Stimulated activated CD4-positive, alpha-beta T cell treated with anti-CD3 and anti-CD28 coated beads, Interleukin-2, amount 100 ng/mL, for 4 hours (primary cell): ENCODE results near the gene SLC15A4.
"Not testable (repeated sequence)": the region's sequence is repeated elsewhere in the genome, so short reads cannot be mapped to it uniquely, and the experiment has no call there.

Experiments
- DNase-seq: peaks from one replicate; pipeline ENCODE4 v3.0.0-alpha.2; 2020; ENCODE audit warnings: low read depth

The SLC15A4 gene

DNA sequence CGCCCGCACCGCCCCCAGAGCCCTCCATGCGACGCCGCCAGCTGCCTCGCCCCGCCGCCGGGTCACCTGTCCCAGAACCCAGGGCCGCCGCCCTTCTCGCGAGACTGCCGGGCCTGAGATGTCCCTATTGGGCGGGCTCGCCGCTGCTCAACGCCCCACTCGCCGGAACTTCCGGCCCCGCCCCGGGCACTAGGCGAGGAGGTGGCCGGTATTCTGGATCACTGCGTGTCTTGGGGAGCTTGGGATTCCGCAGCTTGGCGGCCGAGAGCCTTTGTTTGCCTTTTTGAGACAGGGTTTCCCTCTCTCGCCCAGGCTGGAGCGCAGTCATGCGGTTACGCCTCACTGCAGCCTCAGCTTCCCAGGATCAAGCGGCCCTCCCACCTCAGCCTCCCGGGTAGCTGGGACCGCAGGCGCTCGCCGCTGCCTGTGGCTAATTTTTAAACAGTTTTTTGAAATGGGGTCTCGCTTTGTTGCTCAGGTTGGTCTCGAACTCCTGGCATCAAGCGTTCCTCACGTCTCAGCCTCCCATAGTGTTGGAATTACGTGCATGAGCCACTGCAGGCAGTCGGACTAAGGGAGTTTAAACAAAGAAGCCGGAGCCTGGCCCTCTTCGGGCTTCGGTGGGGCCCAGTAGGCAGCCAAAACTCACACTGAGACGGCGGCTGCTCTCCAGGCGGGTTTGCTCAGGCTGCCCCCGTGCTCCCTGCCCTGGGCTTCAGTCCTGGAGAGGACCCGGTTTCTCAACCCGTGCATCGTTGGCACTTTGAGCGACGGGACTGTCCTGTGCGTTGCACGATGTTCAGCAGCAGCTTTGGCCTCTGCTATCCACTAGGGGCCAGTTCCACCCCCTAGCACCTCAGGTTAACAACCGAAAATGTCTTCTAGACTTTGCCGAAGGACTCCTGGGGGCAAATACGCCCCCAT is at the start of gene SLC15A4:
Gene SLC15A4, minus strand, starts transcription at position 43 of the 924 bp plus-strand sequence. Its CDS starts 15 bp downstream, at position 28.
- peak; percentile 84 for DNase-seq

DNA sequence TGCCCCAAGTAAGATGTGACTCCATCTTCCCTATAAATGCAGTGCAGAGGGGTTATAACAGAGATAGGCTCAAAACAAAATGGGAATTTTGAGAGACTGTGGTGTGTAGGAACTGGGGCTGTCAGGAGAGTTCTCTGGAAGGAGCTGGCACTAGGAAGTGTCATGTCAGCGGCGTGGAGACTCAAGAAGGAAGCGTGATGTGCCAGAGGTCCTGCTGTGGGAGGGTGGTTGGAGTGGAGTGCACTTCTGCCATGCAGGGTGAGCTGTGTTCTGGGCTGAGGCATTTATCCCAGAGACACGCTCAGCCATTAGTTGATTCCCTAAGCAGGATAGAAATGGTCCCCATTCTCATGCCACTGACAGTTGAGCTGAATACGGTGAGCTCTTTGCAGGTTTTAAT is 48.5 kb upstream of the SLC15A4 start:
- DNase-seq: no peak

DNA sequence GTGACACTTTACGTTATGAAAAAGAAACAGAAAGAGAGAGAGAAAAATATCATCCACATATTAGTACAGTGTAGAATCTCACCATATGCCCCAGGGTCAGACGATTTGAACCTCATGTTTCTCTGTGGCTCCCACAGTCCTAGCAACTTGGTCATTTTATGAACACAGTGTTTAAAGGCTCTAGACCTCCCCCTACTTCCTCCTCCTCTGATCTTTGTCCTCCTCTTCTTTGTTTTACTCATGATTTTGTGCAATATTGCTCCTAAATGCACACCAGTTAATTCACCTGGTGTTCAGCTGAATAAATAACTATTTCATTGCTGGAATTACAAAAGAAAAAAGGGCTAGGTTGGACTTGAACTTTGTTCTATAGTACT is 47.7 kb upstream of the SLC15A4 start:
- no peak for DNase-seq

DNA sequence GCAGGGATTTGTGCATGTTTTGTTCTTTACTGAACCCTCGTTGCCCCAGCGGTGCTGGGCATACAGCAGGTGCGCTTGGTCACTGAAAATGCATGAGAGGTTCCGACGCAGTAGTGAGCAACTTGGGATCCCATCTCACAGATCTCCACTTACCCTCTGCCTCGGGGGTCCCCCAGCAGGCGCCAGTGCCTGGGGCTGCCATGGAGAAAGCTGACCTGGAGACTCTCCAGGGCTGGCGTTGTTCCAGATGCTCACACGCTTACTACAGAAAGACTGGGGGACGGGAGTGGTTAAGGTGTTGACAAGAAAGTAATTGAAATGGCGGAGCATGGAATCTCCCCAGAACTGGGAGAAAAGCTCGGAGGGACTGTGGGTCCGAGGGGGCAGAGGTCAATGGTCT is 43.7 kb upstream of the SLC15A4 start:
- no peak for DNase-seq

DNA sequence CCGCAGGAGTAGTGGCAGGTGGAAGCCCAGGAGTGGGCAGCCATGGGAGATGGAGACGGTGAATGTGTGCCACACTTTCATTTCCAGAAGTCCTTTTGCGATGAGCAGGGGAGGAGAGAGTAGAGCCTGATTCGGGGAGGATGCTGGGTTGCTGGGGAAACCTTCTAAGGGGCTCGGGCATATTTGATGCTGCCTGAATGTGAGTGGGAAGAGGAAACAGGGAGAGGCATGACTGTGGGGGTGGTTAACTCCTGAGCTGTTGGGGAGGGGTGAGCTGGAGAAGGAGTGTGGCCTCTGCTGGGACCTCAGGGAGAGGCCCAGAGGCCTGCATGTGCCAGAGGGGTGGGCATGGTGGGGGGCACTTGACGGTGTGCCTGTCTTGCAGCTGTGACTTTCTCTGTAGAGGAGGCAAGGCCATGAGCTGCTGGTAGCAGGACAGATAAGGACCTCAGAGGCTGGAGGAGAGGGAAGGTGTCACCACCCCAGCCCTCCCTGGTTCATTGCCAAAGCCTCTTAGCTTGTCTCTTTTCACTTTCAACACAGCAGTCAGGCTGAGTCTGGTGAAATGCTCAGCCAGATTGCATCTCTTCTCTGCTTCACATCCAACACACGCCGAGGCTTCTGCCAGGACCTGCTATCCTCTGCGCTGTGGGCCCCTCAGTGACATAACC is 40.9 kb upstream of the SLC15A4 start:
- no peak for DNase-seq

DNA sequence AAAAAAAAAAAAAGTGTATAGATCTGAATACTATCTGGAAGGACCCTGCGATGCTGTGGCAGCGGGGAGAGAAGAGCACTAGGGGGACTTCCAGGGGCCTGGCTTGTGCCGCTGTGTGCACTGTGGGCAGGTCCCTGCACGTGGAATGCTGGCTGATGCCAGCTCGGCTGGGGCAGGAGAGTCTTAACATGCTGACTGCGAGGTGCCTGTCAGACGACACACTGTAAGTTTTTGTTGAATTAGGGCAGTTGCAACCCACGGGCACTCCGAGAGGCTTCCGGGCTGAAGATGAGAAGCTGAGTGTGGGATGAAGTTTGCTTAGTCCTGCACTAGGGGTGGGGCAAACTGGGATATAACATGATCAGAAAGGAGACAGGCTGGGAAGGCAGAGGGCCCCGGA is 40.2 kb upstream of the SLC15A4 start:
- DNase-seq: no peak

DNA sequence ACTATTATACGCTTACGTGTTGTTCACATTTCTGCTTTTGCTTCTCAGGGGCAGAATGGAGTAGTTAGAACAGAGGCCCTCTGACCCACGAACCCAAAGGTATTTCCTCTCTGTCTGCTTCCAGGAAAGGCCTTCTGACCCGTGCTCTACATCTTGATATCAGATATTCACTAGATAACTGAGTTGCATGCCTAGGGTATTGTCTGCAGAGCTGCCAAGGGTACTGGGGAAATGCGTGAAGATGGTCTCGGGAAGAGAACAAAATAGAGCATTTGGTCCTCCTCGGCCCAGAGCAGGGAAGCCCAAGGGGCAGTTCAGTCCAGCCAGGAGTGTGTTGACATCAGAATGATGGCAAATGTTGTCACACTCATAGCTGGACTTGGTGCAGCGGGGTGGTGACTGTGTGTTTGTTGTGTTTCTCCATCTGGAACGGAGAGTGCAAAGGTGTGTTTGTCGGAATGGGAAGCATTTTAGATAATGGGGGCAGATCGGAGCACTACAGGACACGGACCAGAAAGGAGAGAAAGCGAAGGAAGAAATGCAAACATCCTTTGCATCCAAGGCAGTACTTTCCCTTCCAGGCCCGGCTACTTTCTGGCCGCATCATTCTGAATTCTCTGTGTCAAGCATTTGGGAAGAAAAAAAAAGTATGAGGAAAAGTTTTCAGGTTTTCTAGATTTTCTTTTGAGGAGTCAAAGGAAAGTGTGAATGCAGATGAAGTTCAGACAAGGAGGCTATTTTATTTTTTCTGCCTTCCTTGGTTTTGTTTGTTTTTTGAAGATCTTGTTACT is 37.7 kb upstream of the SLC15A4 start:
- no peak for DNase-seq

DNA sequence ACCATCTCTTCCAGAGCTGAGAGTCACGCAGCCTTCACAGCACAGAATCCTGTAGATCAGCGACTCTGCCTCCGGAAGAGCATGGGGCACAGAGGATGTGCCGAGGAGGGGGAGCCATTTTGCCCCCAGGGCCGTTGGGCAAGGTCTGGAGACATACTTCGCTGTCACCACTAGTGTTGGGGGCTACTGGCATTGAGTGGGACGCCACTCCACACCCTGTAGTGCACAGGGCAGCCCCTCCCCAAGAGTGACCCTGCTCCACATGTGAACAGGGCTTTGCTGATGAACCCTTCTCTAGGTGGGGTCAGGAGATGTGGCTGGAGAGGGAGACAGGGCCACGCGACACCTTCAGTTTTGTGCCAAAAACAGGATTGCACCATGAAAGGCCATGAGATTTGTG is 35.6 kb upstream of the SLC15A4 start:
- DNase-seq: no peak

DNA sequence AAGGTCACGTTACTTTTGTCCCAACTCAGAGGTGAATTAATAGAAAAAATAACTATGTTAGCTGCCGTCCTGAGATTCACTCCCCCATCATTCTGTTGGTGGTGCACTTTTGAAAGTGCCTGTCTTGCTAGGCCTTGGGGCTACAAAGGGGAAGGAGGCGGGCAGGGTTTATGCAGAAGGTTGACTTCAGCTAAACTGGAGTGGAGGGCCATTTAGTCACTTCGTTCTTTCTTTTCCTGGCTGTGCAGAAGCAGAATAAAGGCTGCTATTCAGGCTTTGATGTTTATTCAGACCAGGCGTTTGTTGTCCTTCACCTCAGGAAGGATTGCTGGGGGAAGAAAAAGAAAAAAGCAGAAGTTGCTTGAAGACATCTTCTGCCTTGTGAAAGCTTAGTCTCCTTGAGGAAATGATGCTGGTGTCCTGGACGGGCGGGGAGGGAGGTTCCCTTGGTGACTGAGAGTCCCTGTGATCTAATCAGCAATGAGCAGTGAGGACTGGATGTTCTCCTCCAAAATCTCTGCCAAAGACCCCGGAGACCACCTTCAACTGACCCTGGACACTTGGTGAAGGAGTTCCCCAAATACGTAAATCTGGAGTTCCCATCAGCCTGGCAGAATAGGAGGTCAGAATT is 33.5 kb upstream of the SLC15A4 start:
- no peak for DNase-seq

DNA sequence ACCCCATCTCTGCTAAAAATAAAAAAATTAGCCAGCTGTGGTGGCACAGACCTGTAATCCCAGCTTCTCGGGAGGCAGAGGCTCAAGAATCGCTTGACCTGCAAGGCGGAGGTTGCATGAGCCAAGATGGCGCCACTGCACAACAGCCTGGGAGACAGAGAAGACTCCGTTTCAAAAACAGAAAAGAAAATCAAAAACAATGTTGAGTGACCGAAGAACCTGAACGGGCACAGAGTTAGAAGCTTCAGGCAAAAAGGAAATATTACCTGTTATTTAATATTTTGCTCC is 33.0 kb upstream of the SLC15A4 start:
- no peak for DNase-seq

DNA sequence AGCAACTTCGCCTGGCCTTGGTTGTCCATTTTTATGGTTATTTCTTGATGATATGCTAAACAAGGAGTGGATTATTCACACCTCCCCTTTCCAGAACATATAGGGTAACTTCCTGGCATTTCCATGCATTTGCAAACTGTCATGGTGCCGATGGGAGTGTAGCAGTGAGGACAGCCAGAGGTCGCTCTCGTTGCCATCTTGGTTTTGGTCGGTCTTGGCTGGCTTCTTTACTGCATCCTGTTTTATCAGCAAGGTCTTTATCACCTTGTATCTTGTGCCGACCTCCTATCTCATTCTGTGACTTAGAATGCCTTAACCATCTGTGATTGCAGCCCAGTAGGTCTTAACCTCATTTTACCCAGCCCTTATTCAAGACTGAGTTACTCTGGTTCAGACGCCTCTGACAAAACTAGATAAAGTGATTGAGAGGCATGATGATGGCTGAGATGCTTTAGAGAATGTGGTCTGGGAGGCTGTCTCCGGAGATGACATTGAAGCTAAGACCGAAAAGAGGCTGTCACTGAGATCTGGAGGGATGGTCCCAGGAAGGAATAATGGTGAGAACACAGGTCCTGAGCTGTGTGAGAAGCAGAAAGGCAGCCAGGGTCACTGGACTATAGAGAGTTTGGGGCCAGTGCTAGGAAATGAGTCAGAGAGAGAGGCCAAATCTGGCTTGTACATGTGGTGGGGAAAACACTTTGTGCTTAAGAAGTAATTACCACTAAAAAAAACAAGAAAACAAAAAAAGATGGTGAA is 32.5 kb upstream of the SLC15A4 start:
- no peak for DNase-seq

DNA sequence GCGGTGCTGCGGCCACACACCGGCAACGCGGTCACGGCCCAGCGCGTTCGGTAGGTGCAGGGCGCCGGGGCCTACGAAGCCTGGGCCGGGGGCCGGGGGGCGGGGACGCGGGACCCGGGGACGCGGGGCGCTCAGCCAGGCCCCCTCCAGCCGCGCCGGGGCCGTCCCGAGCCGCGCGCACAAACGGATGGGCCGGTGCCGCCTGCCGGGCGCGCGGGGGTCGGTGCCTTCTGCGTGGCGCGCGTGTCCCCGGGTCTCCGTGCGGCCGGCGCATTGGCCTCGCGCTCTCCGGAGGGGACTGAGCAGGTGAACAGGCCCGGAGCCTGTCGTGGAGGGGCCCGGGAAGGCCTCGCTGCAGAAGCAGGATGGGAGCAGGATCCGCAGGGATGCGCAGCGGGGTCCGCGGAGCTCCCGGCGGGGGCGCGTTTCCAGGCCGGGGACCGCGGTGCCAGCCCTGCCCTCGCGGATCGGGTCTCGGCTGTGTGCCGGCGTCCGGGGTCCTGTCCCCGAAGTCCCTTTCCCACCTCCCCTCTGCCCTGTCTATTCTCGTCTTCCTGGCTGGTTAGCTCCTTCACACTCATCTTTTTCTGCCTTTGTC is 29.9 kb upstream of the SLC15A4 start:
- no peak for DNase-seq

DNA sequence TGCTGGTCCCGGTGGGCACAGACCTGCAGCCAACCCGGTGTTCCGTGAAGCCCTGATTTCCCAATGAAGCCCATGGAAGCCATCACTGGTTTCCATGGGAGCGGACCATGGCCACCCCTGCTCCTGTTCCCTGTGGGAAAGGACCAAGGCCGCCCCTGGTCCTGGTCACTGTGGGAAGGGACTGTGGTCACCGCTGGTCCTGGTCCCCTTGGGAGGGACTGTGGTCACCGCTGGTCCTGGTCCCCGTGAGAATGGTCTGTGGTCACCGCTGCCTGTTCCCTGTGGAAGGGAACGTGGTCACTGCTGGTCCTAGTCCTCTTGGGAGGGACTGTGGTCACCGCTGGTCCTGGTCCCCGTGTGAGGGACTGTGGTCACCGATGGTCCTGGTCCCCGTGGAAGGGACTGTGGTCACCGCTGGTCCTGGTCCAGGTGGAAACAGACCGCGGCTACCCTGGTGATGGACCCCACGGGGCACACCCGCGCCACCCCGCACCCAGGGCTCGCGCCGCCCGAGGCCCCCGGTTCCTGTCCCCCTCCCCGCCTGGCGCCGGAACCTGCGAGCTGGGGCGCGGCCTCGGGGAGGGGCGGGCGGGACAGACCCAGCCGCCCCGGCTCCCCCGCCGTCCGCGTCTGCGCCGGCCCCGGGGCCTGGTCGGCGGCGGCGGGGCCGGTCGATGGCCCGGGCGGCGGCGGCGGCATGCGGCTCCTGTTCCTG is 29.3 kb upstream of the SLC15A4 start, which contains the start of gene GLT1D1:
Gene GLT1D1, plus strand, starts transcription at position 594 of the 715 bp plus-strand sequence. Its CDS starts 104 bp downstream, at position 698.
- no peak for DNase-seq

DNA sequence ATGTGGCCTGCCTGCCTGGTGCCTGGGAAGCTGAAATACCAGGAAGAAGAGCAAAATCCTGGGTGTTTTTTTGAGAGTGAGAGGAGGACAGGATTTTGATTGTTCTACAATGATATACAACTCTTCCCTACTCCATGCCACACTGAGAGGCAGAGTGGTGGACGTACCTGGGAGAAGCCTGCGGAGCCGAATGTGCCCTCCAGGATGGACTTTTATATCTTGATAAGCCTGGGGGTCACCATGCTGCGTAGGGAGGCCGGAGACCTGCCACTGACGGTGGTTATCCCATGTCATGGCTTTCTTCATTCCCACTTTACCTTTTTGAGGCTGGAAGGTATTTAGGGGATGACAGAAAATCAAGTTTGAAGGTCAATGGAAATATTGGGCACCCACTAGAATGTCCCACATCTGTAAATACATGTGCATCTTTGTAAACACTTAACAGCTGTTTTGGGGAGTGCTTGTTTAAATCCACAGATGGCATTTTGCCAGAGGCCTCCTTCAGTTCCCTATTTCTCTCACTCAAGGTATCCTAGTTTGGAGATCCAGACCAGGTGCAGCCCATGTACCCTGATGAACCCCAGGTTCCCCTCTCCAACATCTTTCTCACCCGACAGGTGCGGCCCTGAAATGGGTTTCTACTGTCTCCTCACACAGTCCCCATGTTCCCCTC is 28.4 kb upstream of the SLC15A4 start:
- DNase-seq: no peak

DNA sequence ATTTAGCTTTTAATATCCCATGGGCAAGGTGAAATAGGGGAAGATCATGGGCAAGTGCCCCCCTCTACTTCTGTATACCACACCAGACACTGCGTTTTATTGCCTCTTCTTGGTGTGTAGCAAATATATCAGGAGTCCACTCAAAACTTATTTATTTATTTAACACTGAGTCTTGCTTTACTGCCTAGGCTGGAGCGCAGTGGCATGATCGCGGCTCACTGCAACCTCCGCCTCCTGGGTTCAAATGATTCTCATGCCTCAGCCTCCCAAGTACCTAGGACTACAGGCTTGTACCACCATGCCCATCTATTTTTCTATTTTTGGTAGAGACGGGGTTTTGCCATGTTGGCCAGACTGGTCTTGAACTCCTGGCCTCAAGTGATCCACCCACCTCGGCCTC is 27.7 kb upstream of the SLC15A4 start:
- not testable (repeated sequence) for DNase-seq

DNA sequence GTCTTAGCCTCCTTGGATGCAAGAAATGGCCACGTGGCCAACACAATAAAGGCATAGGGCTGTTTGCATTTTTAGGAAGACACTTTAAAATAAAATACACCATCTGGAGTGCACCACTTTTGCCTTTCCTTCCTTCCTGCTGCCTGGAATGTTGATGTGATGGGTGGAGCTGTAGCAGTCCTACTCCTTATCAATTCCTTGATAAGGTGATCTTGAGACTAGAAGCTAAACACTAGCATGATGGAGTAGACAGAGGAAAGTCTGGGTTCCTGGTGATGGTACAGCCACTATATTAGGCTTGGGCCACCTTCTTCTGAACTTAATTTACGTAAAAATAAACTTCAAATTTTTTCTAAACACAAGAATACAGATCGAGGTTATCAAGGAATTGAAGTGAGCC is 26.6 kb upstream of the SLC15A4 start:
- no peak for DNase-seq

DNA sequence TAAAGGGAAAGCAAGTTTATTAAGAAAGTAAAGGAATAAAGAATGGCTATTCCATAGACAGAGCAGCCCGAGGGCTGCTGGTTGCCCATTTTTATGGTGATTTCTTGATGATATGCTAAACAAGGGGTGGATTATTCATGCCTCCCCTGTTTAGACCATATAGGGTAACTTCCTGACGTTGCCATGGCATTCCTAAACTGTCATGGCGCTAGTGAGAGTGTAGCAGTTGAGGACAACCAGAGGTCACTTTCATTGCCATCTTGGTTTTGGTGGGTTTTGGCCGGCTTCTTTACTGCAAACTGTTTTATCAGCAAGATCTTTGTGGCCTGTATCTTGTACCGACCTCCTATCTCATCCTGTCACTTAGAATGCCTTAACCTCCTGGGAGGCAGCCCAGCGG is 26.0 kb upstream of the SLC15A4 start:
- DNase-seq: not testable (repeated sequence)

DNA sequence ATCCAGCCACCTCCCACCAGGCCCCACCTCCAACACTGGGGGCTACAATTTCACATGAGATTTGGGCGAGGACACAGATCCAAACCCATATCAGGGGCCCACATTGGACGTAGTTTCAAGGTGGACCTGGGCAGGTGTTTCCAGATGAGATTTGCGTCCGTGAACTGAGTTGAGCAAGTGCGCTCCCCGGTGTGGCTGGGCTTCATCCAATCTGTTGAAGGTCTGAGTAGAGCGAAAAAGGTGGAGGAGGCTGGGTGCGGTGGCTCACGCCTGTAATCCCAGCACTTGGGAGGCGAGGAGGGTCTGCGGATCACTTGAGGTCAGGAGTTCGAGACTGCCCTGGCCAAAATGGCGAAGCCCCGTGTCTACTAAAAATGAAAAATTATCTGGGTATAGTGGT is 24.6 kb upstream of the SLC15A4 start:
- no peak for DNase-seq

DNA sequence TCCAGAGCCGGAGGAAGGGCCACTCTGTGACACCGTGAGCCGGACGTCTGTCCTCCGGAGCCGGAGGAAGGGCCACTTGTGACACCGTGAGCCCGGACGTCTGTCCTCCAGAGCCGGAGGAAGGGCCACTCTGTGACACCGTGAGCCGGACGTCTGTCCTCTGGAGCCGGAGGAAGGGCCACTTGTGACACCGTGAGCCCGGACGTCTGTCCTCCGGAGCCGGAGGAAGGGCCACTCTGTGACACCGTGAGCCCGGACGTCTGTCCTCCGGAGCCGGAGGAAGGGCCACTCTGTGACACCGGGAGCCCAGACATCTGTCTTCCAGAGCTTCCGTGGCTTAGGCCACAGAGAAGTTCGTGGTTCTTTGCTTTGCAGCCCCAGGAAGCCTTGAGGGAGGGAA is 22.9 kb upstream of the SLC15A4 start:
- DNase-seq: not testable (repeated sequence)
